Activated naive CD8-positive, alpha-beta T cell (primary cell): ENCODE data around the gene PRR18.

Experiments used
- H3K27ac Mint-ChIP-seq: one replicate; pipeline ENCODE4 v1.8.0; 2021; ENCODE audit warnings: mixed read lengths
- H3K27me3 Mint-ChIP-seq: one replicate; pipeline ENCODE4 v1.8.0; 2021; ENCODE audit warnings: mixed read lengths
- H3K36me3 Mint-ChIP-seq: one replicate; pipeline ENCODE4 v1.8.0; 2021; ENCODE audit warnings: mixed read lengths
- H3K4me1 Mint-ChIP-seq: one replicate; pipeline ENCODE4 v1.8.0; 2021; ENCODE audit warnings: low read depth, mixed read lengths
- H3K4me3 Mint-ChIP-seq: one replicate; pipeline ENCODE4 v1.8.0; 2021; ENCODE audit warnings: mild to moderate bottlenecking, mixed read lengths
- H3K9me3 Mint-ChIP-seq: one replicate; pipeline ENCODE4 v1.8.0; 2021; ENCODE audit warnings: low read depth, mixed read lengths

PRR18 gene

GRCh38 chr6:166279393-166279679 is 28.9 kb downstream of the PRR18 start:
- peaks cover 5% of the 10 kb centered on the region for H3K4me1 Mint-ChIP-seq
- no peaks in the 10 kb centered on the region for H3K36me3 Mint-ChIP-seq
- no peak overlapping the region for H3K4me3 Mint-ChIP-seq

GRCh38 chr6:166278579-166279392 is 29.4 kb downstream of the PRR18 start:
- H3K36me3 Mint-ChIP-seq: no peaks in the 10 kb centered on the region
- no peaks in the 10 kb centered on the region for H3K27me3 Mint-ChIP-seq
- peaks cover 5% of the 10 kb centered on the region for H3K4me1 Mint-ChIP-seq
- no peak overlapping the region for H3K4me3 Mint-ChIP-seq
- H3K27ac Mint-ChIP-seq: no peak overlapping the region
- no peaks in the 10 kb centered on the region for H3K9me3 Mint-ChIP-seq

More at GRCh38 chr6:166279393-166279679, 28.9 kb downstream of the PRR18 start:
- Mint-ChIP-seq H3K27ac (no peak overlapping the region), H3K9me3 (no peaks in the 10 kb centered on the region), H3K27me3 (no peaks in the 10 kb centered on the region)

GRCh38 chr6:166277892-166278578 is 30.2 kb downstream of the PRR18 start:
- Mint-ChIP-seq H3K27me3 (no peaks in the 10 kb centered on the region), H3K4me3 (no peak overlapping the region), H3K27ac (no peak overlapping the region), H3K4me1 (peaks cover 5% of the 10 kb centered on the region), H3K36me3 (no peaks in the 10 kb centered on the region), H3K9me3 (no peaks in the 10 kb centered on the region)

DNA sequence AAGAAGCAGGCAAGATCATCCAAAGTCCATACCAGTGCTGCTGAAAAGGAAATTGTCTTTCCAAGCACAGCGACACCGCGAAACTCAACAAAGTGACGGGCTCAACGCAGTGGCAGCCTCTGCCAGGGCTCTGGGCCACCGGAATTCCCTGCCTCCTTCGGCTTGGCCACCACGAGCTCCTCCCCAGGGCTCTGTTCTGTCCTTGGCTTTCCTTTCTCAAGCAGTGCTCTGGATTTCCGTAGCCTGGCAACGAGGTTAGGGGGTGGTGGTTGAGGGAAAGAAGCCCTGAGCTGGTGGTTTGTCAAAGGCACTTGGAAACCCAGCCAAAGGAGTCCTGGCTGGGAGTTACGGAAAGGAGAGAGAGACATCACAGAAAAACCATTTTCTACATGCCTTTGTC is 31.2 kb downstream of the PRR18 start:
- Mint-ChIP-seq H3K27ac (no peak overlapping the region), H3K4me3 (no peak overlapping the region), H3K27me3 (no peaks in the 10 kb centered on the region), H3K36me3 (no peaks in the 10 kb centered on the region), H3K4me1 (peaks cover 5% of the 10 kb centered on the region), H3K9me3 (no peaks in the 10 kb centered on the region)

GRCh38 chr6:166275714-166276166 is 32.5 kb downstream of the PRR18 start:
- Mint-ChIP-seq H3K27me3 (no peaks in the 10 kb centered on the region), H3K36me3 (no peaks in the 10 kb centered on the region), H3K9me3 (no peaks in the 10 kb centered on the region), H3K4me1 (peaks cover 5% of the 10 kb centered on the region), H3K27ac (no peak overlapping the region), H3K4me3 (no peak overlapping the region)

- Mint-ChIP-seq H3K27ac (no peak overlapping the region), H3K4me1 (peaks cover 5% of the 10 kb centered on the region), H3K27me3 (no peaks in the 10 kb centered on the region), H3K9me3 (no peaks in the 10 kb centered on the region), H3K36me3 (no peaks in the 10 kb centered on the region), H3K4me3 (no peak overlapping the region)
Observed at GRCh38 chr6:166274739-166275370, 33.3 kb downstream of the PRR18 start.

GRCh38 chr6:166274163-166274562 is 34.0 kb downstream of the PRR18 start:
- no peak overlapping the region for H3K4me3 Mint-ChIP-seq
- no peaks in the 10 kb centered on the region for H3K9me3 Mint-ChIP-seq
- peaks cover 5% of the 10 kb centered on the region for H3K4me1 Mint-ChIP-seq
- no peaks in the 10 kb centered on the region for H3K36me3 Mint-ChIP-seq
- H3K27ac Mint-ChIP-seq: no peak overlapping the region
- H3K27me3 Mint-ChIP-seq: no peaks in the 10 kb centered on the region

DNA sequence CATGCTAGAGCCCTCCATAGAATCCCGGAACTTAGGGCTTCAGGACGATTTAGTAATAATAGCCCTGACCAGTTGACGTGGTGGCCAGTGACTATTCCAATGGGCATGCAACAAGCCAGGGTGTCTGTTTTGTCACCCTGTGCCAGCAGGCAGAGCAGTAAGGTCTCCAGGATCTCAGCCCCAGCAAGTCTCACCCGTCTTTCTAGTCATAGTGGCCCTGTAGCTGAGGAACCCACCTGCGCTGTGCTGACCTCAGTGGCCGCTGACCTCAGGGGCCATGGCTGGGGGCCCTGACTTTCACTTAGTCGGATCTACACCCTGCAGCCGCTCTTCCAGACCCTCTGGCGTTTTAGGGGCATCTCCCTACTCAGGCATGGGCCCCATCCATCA is 36.8 kb downstream of the PRR18 start:
- Mint-ChIP-seq H3K9me3 (no peaks in the 10 kb centered on the region), H3K36me3 (no peaks in the 10 kb centered on the region), H3K27me3 (no peaks in the 10 kb centered on the region)

GRCh38 chr6:166270706-166271375 is 37.4 kb downstream of the PRR18 start:
- no peak overlapping the region for H3K4me3 Mint-ChIP-seq
- no peaks in the 10 kb centered on the region for H3K36me3 Mint-ChIP-seq
- H3K4me1 Mint-ChIP-seq: peaks cover 4% of the 10 kb centered on the region
- H3K9me3 Mint-ChIP-seq: no peaks in the 10 kb centered on the region
- H3K27ac Mint-ChIP-seq: no peak overlapping the region
- H3K27me3 Mint-ChIP-seq: no peaks in the 10 kb centered on the region

More for the DNA sequence above, 36.8 kb downstream of the PRR18 start:
- H3K4me1 Mint-ChIP-seq: peaks cover 5% of the 10 kb centered on the region
- H3K4me3 Mint-ChIP-seq: no peak overlapping the region
- no peak overlapping the region for H3K27ac Mint-ChIP-seq

- H3K9me3 Mint-ChIP-seq: no peaks in the 10 kb centered on the region
- H3K27ac Mint-ChIP-seq: no peak overlapping the region
Observed at GRCh38 chr6:166269301-166270039, 38.7 kb downstream of the PRR18 start.

GRCh38 chr6:166268431-166268830 is 39.8 kb downstream of the PRR18 start:
- Mint-ChIP-seq H3K4me1 (no peaks in the 10 kb centered on the region), H3K27me3 (no peaks in the 10 kb centered on the region), H3K4me3 (no peak overlapping the region), H3K27ac (no peak overlapping the region), H3K36me3 (no peaks in the 10 kb centered on the region), H3K9me3 (no peaks in the 10 kb centered on the region)

More at GRCh38 chr6:166269301-166270039, 38.7 kb downstream of the PRR18 start:
- no peaks in the 10 kb centered on the region for H3K36me3 Mint-ChIP-seq
- no peaks in the 10 kb centered on the region for H3K27me3 Mint-ChIP-seq
- no peaks in the 10 kb centered on the region for H3K4me1 Mint-ChIP-seq
- H3K4me3 Mint-ChIP-seq: no peak overlapping the region

DNA sequence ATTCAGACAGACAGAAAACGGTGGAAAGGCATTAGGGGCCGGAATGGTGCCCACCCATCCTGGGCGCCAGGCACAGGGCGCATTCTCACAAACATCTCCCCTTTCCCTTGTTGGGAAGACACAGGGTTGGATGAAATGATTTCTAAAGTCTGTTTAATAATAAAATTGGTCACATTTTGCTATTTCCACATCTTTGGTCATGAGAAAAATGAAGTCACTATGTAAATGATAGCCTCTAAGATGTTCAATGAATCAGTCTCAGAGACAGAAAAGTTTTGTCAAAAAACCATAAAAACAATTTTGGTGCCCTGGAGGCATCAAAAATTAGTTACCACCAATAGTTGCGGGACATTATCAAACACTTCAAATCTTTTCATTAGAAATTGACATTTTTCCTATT is 40.7 kb downstream of the PRR18 start:
- no peaks in the 10 kb centered on the region for H3K9me3 Mint-ChIP-seq
- no peak overlapping the region for H3K27ac Mint-ChIP-seq
- H3K4me3 Mint-ChIP-seq: no peak overlapping the region
- no peaks in the 10 kb centered on the region for H3K36me3 Mint-ChIP-seq
- no peaks in the 10 kb centered on the region for H3K27me3 Mint-ChIP-seq
- no peaks in the 10 kb centered on the region for H3K4me1 Mint-ChIP-seq

GRCh38 chr6:166266336-166266735 is 41.9 kb downstream of the PRR18 start:
- no peaks in the 10 kb centered on the region for H3K27me3 Mint-ChIP-seq
- H3K4me3 Mint-ChIP-seq: no peak overlapping the region
- peaks cover 2% of the 10 kb centered on the region for H3K4me1 Mint-ChIP-seq
- no peaks in the 10 kb centered on the region for H3K9me3 Mint-ChIP-seq
- no peak overlapping the region for H3K27ac Mint-ChIP-seq
- no peaks in the 10 kb centered on the region for H3K36me3 Mint-ChIP-seq

- Mint-ChIP-seq H3K9me3 (no peaks in the 10 kb centered on the region), H3K4me3 (no peak overlapping the region), H3K27me3 (no peaks in the 10 kb centered on the region), H3K27ac (no peak overlapping the region), H3K36me3 (no peaks in the 10 kb centered on the region), H3K4me1 (peaks cover 30% of the 10 kb centered on the region)
Observed at GRCh38 chr6:166262743-166263515, 45.3 kb downstream of the PRR18 start.
